HG02973 (cell line): ENCODE results near the gene FAM53A.
"Not testable (repeated sequence)": the region's sequence is repeated elsewhere in the genome, so short reads cannot be mapped to it uniquely, and the experiment has no call there.

Source experiments
- ATAC-seq: cut with Tn5 transposase; IDR thresholded peaks from one replicate; pipeline ENCODE4 v1.9.1; 2021; ENCODE audit warnings: moderate library complexity; ENCODE audit not compliant: unreplicated experiment

The FAM53A gene

DNA sequence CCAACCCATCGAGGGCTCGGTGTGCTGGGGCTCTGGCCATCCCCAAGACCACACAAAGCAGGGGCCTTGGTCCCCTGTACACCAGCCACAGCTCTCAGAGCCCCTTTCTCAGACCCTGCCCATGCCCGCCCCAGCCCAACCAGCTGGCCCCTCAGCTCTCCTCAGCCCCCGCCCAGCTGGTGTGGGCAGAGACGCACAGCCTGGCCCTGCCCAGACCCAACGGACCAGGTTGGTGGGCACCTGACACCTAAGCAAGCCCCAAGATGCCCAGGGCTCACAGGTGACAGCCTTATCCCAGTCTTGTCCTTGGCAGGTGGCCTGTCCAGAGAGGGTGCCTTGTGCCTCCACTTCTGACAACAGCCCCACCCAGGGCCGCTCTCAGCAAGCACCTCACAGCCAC, 42.4 kb downstream of the FAM53A start:
- no peak for ATAC-seq

DNA sequence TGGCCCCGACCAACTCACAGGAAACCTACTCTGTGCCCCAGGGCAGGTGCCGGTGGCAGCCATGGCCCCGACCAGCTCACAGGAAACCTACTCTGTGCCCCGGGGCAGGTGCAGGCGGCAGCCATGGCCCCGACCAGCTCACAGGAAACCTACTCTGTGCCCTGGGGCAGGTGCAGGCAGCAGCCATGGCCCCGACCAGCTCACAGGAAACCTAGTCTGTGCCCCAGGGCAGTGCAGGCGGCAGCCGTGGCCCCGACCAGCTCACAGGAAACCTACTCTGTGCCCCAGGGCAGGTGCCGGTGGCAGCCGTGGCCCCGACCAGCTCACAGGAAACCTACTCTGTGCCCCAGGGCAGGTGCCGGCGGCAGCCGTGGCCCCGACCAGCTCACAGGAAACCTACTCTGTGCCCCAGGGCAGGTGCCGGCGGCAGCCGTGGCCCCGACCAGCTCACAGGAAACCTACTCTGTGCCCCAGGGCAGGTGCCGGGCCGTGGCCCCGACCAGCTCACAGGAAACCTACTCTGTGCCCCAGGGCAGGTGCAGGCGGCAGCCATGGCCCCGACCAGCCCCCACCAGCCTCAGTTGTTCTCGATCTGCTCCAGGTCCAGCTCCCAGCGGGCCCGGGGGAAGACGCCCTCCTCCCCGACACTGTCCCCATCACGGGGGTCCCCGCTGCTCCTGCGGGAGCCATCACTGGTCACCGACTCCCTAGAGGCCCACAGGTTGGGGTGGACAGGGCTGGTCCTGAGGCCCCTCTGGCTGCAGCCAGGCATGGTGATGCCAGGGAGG, 43.2 kb downstream of the FAM53A start:
- ATAC-seq, result not testable (repeated sequence)

DNA sequence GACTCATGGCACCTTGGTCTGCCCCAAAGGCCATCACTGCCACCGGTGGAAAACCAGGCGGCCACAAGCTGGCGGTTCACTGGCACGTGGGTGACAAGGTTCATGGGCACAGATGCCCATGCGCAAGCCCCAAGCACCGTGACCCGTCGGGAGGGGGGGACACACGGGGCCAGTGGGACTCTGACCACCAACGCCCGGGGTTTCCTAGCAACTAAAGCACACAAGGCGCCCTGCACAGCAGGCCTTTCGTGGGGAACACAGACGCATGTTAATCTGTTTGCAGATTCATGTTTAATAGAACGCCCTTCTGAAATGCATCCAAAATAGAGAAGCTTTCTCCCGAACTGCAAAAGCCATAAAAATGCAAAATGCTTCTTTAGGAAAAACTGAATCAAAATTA, 43.9 kb downstream of the FAM53A start:
- no peak for ATAC-seq

DNA sequence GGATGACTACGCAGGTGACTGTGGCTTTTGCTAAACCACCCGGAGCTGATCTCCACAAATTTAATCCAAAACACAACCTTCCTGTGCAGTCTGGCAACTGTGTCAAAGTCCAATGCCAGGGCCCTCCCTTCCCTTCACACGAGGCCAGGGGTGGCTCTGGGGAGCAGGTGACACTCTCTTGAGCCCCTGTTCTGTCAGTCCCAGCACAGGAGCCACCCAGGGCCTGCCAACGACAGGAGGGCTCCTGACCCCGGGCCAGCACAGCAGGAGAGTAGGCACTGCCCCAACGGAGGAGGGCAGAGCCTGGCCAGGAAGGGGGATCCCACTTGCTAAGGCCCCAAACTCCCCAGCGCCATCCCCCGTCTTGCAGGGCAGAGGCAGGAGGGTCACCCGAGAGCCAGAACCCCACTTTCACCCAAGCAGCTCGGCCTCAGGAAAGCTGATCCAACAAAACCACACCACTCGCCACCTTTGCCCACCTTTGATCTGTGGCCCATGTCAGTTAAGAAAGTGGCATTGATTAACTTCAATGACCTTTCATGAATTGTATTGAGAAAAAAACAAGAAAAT, 44.7 kb downstream of the FAM53A start:
- ATAC-seq, result no peak

DNA sequence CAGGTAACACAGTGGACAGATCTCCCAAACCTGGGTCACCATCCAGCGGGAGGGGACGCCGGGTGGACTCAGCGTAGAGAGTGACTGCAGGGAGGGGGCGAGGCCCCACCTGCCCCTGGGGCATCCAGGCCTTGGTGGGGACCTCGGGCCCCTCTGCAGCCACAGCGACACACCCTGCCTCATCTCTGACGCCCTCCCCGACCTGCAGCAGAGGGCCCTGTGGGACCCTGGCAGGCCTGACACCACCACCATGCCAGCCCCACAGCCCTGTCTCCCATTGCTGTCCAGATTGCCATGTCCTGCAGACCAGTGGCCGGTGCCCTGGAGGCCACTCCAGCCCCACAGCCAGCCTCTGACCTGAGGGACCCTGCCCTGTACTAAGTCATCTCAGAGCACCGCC, 45.2 kb downstream of the FAM53A start:
- no peak for ATAC-seq

DNA sequence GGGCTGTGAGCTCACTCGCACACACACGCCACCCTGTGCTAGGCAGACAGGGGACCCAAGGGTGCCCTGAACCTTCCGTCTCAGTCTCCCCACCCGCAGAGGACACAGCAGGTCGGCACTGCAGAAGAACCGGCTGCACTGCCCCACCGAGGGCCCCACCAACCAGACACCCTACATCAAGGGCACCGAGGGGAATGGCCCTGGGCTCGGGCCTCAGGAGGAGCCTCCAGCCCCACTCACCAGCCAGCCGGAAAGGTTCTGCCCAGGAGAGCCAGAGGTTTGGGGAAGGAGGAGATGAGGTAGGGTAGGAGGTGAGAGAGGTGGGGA, 45.9 kb downstream of the FAM53A start:
- no peak for ATAC-seq

DNA sequence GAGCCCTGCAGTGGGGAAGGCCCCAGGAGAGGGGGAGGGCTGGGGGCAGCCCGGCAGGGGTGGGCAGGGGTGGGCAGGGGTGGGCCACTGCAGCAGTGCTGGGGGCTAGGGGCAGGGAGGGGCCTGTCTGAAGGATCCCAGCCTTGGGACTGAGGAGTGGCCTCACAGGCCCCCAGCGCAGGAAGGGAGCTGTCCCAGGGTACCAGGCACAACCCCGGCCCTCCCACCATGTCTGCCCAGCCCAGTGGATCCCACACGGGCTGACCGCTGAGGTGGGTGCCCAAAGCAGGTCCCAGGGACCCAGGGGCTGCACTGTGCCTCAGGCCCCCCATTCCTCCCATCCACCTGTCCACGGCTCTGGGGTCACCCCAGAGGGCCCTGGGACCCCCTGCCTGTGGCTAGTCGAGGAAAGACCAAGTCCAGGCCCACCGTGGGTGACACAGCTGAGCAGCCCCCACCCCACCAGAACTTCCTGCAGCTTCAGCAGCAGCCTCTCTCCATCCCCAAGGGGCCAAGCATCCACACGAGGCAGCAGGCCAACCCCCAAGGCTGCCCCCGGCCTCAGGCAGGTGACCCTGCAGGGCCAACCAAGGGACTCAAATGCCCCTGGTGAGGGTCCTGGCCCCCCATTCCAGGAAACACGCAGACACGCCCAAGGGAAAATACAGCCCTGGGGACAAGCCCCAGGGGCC, 46.4 kb downstream of the FAM53A start:
- ATAC-seq, result no peak

DNA sequence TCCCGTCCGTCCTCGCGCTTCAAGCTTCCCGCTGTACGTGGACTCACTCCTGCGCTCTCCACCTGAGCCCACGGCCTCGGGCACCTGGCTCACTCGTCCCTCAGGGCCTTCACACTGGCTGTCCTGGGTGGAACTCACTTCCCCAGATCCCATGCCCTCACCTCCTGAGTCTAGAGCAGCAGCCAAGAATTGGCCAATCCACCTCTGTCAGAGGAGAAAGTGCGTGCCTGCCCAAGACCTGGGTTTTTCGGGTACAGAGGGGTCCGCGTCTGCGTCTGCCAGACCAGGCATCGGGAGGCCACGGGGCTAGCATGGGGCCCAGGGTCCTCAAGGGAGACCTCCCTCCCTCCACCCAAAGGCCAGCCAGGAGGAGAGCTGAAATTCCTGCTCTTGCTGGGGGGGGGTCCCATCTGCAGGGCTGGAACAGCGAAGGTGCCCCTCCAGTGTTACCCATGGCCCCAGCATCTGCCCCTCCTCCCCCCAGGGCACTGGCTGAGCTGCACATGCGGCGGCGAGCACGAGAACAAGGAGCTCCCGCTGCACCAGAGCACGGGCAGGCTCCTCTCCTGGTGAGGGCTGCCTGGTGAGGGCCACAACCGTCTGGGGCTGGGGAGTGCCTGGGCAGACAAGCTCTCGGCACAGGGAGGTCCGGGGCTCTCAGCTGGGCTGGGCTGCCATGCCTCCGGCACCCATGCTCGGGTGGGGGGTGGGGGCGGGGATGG, 47.5 kb downstream of the FAM53A start:
- ATAC-seq, result no peak

DNA sequence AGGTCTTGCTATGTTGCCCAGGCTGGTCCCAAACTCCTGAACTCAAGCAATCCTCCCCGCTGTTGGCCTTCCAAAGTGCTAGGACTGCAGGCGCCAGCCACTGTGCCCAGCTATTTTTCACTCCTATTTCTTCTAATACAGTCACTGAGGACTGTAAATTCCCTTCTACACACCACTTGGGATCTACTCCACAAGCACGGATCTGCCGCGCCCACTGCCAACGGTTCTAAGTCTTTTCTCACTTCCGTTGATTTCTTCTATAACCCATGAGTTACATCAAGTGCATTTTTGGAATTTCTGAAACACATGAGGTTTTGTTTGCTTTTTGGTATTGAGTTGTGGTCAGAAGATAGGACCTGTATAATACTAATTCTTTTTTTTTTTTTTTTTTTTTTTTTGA, 48.6 kb downstream of the FAM53A start:
- ATAC-seq, result no peak

DNA sequence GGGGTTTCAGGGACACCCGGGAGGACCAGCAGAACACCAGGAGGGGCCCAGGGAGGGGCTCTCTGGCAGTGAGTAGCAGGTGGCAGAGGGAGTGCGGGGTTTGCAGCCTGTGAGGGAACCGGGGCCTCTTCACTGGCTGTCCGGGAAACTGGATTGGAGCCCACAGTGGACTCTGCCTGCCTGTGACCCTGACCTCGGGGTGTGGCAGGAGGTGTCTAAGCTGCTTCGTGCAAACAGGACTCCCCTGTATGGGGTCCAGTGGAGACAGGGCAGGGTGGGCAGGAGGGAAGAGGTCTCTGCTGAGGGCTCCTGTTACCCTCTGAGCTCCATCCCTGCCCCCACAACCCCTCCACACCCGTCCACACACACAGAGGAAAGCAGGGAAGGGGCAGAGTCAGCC, 50.1 kb downstream of the FAM53A start:
- ATAC-seq, result no peak

DNA sequence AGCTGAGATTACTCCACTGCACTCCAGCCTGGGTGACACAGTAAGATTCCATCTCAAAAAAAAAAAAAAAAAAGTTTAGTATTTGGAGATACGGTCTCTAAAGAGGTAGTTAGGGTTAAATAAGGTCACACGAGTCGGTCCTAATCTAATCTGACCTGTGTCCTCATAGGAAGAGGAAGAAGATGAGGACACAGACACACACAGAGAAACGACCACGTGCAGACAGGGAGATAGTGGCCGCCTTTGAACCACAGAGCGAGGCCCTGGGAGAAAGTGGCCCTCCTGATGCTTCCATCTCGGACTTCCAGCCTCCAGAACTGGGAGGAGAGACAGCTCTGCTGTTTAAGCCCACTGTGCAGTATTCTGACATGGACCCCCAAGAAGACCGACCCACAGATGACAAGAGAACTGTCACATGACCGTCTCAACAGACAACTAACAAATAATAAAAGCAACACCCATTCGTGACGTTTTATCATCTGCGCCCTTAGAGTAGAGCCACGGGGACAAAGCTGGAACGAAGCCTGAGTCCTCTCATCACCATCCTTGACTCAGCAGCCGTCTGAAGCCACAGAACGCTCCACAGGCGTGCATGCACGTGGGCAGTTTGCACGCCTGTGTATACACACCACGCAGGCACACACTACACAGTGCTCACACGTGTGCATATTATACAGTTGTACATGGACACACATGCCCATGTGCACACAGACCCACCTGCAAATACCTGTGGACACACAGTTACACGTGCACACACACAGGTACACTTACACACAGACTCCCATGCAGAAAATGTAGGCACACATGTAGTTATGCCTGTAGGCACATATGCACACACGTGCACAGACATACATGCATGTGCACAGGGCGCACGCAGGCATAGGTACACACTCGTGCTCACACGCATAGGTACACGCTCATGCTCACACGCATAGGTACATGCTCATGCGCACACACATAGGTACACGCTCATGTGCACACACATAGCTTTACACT, 51.7 kb downstream of the FAM53A start:
- no peak for ATAC-seq

DNA sequence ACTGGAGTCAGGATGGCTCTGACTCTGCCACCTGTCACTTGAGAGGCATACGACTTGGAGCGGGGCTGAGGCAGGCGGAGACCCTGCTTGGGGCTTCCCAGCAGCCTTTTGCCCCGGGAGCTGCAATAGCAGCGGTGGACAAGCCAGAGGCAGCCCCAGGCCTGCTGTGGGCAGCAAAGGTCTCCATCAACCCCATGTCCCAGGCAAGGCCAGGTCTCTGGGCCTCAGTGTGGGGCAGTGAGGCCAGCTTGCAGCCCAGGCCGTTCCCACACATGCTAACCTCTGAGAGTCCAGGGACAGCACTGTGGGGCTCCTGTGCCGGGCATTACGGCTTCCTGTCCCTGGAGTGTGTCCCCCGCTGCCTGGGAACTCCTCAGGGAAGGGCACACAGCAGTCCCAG, 53.0 kb downstream of the FAM53A start:
- ATAC-seq, result no peak

DNA sequence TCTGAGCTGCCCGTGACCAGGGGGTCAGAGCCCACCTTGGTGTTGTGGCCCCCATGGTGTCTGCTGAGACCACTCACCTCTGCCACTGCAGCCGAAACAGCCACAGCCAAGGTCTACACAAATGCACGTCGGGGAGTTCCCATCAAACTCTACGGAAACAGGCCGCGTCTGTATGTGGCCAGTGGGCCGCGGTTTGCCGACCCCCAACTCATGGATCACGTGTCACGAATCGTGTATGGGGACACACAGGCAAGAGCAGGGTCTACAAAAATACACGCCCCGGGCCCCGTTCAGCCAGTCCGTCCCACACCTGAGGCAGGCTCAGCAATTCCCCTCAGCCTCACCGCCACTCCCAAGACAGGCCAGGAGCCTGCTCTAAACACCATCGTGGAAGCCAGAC, 53.8 kb downstream of the FAM53A start:
- no peak for ATAC-seq

DNA sequence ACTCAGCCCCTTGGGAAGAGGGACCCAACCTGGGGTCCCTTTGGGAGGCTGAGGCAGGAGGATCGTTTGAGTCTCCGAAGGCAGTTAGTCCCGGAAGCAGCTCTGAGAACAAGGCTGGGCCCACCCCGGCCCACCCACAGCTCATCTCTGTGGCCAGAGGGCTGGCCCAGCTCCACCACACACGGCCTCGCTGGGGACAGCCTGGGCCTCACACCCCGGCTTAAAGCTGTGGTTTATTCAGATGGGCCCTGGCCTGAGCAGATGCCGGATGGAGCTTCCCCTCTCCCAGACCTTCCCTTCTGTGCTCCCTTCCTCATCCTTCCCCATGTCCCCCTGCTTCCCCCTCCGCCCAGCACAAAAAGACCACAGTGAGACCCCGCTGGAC, 54.4 kb downstream of the FAM53A start:
- ATAC-seq, result no peak

DNA sequence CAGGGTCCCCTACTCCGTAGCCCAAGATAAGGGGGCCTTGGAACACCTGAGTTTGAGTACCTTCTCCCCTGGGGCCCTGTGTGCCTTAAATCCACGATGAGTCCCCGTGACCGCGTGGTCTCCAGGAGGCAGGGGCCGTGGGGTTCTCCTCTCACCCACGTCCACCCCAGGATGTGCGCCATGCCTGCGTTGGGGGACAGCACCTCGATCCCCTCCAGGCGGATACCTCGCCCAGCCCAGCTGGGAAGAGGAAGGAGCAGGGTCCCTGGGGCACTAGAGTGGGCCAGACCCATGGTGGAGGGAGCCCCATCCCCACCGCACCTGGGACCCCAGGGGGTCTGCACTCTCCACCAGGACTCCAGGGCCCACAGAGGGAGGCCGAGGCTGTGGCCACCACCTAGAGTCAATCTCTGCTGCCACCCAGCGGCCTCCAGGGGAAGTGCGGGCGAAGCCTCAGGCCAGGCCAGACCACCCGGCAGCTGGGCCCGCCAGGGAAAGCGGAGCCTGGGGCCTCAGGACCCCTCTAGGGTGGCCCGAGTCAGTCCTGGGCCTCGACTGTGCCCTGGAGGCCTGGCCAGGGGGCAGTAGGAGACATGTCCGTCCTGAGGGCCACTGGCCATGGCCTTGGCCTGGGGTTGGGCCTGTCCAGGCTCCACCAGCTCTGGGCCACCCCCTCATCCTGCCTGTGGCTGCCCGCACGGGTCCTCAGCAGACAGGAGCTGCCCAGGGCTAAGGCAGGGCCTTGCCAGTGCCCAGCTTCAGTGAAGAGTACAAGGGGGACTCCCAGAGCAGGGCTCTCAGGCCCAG, 55.0 kb downstream of the FAM53A start:
- no peak for ATAC-seq

DNA sequence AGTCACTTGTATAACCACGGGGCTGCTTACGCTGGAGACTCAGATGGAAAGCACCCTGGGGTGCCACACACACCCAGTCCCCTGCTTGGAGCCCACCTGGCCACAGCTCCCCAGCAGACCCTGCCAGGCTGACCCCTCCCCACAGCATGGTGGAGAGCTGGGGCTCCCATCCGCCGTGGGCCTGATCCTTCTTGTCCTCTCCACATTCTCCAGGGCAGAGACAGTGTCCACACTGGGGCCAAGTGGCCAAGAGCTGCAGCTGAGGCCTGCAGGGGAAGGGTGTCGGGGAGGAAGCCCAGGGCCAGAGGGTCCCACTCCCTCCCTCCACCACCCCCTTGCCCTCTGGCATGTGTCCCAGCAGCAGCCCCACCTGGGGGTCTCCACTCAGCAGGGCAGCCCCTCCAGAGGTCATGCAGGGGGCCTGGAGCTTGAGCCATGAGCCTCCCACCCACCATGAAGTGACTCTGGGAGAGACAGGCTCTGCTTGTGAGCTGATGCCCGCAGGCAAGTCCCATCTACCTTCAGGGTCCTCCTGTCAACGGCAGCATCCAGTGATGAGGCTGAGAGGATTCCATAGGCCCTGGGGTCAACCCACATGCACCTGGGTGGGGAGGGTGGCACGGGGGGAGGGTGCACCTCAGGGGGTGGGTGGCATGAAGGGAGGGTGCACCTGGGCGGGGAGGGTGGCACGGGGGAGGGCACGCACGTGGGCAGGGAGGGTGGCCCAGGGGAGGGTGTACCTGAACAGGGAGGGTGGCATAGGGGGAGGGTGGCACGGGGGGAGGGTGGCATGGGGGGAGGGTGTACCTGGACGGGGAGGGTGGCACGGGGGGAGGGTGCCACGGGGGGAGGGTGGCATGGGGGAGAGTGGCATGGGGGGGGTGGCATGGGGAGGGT, 56.4 kb downstream of the FAM53A start:
- no peak for ATAC-seq

DNA sequence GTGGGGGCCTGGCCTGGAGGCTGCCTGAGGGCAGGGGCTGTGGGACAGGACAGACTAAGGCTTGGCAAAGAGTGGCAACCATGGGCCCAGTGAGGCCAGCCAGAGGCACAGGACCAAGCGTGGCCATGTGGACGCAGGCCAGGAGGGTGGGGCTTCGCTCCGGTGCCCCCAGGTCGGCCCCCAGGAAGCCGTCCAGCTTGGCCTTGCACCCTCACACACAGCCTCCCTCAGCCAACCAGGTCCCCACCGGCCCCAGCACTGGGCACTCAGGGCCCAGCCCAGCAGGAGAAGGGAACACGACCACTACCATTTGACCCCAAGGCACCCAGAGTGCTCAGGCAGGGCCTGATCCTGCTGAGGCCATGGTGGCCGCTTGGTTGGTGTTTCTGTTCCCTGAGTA, 57.2 kb downstream of the FAM53A start:
- no peak for ATAC-seq

DNA sequence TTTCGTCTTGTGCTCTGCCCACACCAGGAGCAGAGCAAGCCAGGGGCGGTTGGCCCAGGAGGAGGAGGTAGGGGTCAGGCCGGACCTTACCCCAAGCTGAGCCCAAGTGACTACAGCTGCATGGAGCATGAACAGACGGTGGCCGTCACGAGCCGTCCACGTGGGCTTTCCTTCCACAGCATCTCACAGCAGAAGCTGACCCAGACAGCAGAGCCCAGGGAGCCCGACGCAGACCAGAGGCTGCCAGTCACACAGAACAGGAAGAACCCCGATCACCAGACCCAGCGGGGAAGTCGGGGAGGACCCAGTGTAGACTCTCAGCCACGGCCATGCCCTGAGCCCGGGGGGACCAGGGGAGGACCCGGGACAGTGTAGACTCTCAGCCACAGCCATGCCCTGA, 58.0 kb downstream of the FAM53A start:
- no peak for ATAC-seq

DNA sequence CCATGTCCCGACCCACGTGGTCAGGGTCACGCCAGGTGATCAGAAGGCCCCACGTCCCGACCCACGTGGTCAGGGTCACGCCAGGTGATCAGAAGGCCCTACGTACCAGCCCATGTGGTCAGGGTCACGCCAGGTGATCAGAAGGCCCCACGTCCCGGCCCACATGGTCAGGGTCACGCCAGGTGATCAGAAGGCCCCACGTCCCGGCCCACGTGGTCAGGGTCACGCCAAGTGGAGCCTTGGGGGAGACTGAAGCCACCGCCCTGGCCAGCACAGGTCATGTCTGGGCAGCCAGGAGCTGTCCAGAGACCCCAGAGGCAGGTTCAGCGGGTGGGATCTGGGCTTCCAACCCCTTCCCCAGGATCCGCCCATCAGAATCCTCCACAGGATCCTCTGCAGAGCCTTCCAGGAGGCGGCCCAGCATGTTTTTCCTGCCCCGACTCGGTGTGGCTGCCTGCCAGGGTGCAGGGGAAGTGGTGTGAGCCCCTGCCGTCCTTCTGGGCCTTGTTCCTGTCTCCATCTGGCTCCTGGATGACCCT, 58.4 kb downstream of the FAM53A start:
- ATAC-seq, result no peak
